Thoracic aorta (tissue), 2 donors: ENCODE data around the gene TAOK1. TPM values are rescaled to one million over a fixed set of nuclear protein-coding genes. Genes with fewer than 3 reads are reported as not detected.

Experiments used
- ATAC-seq: fragments of 150-250 bp; one replicate; pipeline ENCODE4 v1.8.0; 2017; ENCODE audit warnings: low read depth; ENCODE audit not compliant: insufficient number of reproducible peaks, low FRiP score
- DNase-seq: peaks from one replicate; pipeline ENCODE4 v3.0.0-alpha.2; 2020; ENCODE audit warnings: low spot score
- H3K27ac ChIP-seq, 2 donors: fragments of 200-600 bp; sonication (generic); 1 replicate in 1 of 2; 2 replicates in 1 of 2; pipeline ENCODE4 v1.5.1; 2016; ENCODE audit warnings: mild to moderate bottlenecking in 2 of 2, moderate library complexity in 2 of 2
- H3K27me3 ChIP-seq: fragments of 200-600 bp; sonication (generic); replicated peaks from 2 replicates; pipeline ENCODE4 v1.6.0; 2016; ENCODE audit warnings: mild to moderate bottlenecking; ENCODE audit not compliant: insufficient read depth
- H3K36me3 ChIP-seq: fragments of 200-600 bp; sonication (generic); one replicate; pipeline ENCODE4 v1.5.1; 2016
- H3K4me1 ChIP-seq, 2 donors: fragments of 200-600 bp; sonication (generic); 1 replicate in 1 of 2; 2 replicates in 1 of 2; pipeline versions ENCODE4 v1.5.1 to v1.6.0; 2016; ENCODE audit warnings: low read depth in 2 of 2, mild to moderate bottlenecking in 1 of 2; ENCODE audit not compliant: control insufficient read depth in 1 of 2
- H3K4me3 ChIP-seq: fragments of 200-600 bp; sonication (generic); 2 replicates; pipeline ENCODE4 v1.5.1; 2016; ENCODE audit warnings: mild to moderate bottlenecking
- H3K9me3 ChIP-seq: fragments of 200-600 bp; sonication (generic); 2 replicates; pipeline ENCODE4 v1.5.1; 2016
- CTCF ChIP-seq: fragments of 200-600 bp; sonication (generic); IDR thresholded peaks from one replicate; pipeline ENCODE4 v1.5.1; 2019; ENCODE audit warnings: antibody characterized with exemption
- total RNA-seq, 2 donors: library from RNA; depleted of rRNA; stranded (reverse); fragments of >200 nt; gene quantifications; one replicate each; pipeline versions ENCODE4 v1.1.0 to v1.2.3, GENCODE V29; 2016

TAOK1 gene
- total RNA-seq, 2 donors from 2014 or later, result 46.0 to 64.6 TPM

GRCh38 chr17:29483503-29483902 is 93.3 kb downstream of the TAOK1 start:
- DNase-seq (no peak), ATAC-seq (no peak)
- Histone ChIP-seq H3K9me3 (no peaks in the 10 kb centered on the region), H3K27me3 (no peaks in the 10 kb centered on the region), H3K36me3 (peaks cover 15% of the 10 kb centered on the region), H3K4me3 (no peak overlapping the region), H3K27ac (no peak overlapping the region), H3K4me1 (peaks cover 0 to 4% of the 10 kb centered on the region in 2 donors)
- TF ChIP-seq CTCF, result no peak

- Histone ChIP-seq H3K4me3 (no peak overlapping the region), H3K9me3 (no peaks in the 10 kb centered on the region), H3K4me1 (no peaks in the 10 kb centered on the region), H3K27me3 (no peaks in the 10 kb centered on the region), H3K36me3 (peaks cover 19% of the 10 kb centered on the region), H3K27ac (no peak overlapping the region)
- TF ChIP-seq CTCF, result no peak
- ATAC-seq, result no peak
- no peak for DNase-seq
Measured at GRCh38 chr17:29495011-29495410, 104.8 kb downstream of the TAOK1 start.

GRCh38 chr17:29504711-29505110 is 114.5 kb downstream of the TAOK1 start:
- Histone ChIP-seq H3K36me3 (peaks cover 29% of the 10 kb centered on the region), H3K9me3 (no peaks in the 10 kb centered on the region), H3K27me3 (no peaks in the 10 kb centered on the region), H3K27ac (no peak overlapping the region), H3K4me1 (no peaks in the 10 kb centered on the region), H3K4me3 (no peak overlapping the region)
- no peak for DNase-seq
- no peak for TF ChIP-seq CTCF
- ATAC-seq, result no peak

- Histone ChIP-seq H3K4me1 (no peaks in the 10 kb centered on the region), H3K27me3 (no peaks in the 10 kb centered on the region), H3K36me3 (peaks cover 21% of the 10 kb centered on the region), H3K27ac (no peak overlapping the region), H3K9me3 (no peaks in the 10 kb centered on the region), H3K4me3 (no peak overlapping the region)
- no peak for TF ChIP-seq CTCF
- ATAC-seq (no peak), DNase-seq (no peak)
Measured at GRCh38 chr17:29505836-29506235, 115.7 kb downstream of the TAOK1 start.

- no peak for TF ChIP-seq CTCF
- H3K4me3 ChIP-seq, result no peak overlapping the region
- H3K36me3 ChIP-seq, result peaks cover 23% of the 10 kb centered on the region
- no peak for ATAC-seq
- H3K4me1 ChIP-seq, result no peaks in the 10 kb centered on the region
- no peak overlapping the region for H3K27ac ChIP-seq
- H3K27me3 ChIP-seq, result no peaks in the 10 kb centered on the region
- H3K9me3 ChIP-seq, result no peaks in the 10 kb centered on the region
- DNase-seq, result no peak
Measured at GRCh38 chr17:29510953-29511352, 120.8 kb downstream of the TAOK1 start.
